Loucy (cell line): Measurements from ENCODE around the gene MUSK.

Source experiments
- H2AFZ ChIP-seq: fragments of 200-600 bp; sonication (generic); 2 replicates; pipeline ENCODE4 v1.6.0; 2016; ENCODE audit warnings: antibody characterized with exemption, mild to moderate bottlenecking, low read length, moderate library complexity
- H3F3A ChIP-seq: fragments of 200-600 bp; 2 replicates; pipeline ENCODE4 v1.6.0; 2016; ENCODE audit warnings: antibody characterized with exemption, low read depth, mild to moderate bottlenecking
- H3K27me3 ChIP-seq: fragments of 200-600 bp; sonication (generic); 2 replicates; pipeline ENCODE4 v1.6.1; 2014; ENCODE audit warnings: low read length, mild to moderate bottlenecking; ENCODE audit not compliant: insufficient read depth, poor library complexity, severe bottlenecking
- H3K36me3 ChIP-seq: fragments of 200-600 bp; sonication (generic); 2 replicates; pipeline ENCODE4 v1.6.1; 2016; ENCODE audit warnings: low read length; ENCODE audit not compliant: insufficient read depth
- H3K4me1 ChIP-seq: fragments of 200-600 bp; sonication (generic); 2 replicates; pipeline ENCODE4 v1.5.1; 2014; ENCODE audit warnings: low read length, mild to moderate bottlenecking; ENCODE audit not compliant: insufficient read depth, poor library complexity, severe bottlenecking
- H3K4me2 ChIP-seq: fragments of 200-600 bp; sonication (generic); 2 replicates; pipeline ENCODE4 v1.6.0; 2014; ENCODE audit warnings: antibody characterized with exemption, low read length, low read depth, mild to moderate bottlenecking; ENCODE audit not compliant: poor library complexity, severe bottlenecking
- H3K4me3 ChIP-seq: fragments of 200-600 bp; sonication (generic); 2 replicates; pipeline ENCODE4 v1.5.1; 2014; ENCODE audit warnings: low read length, mild to moderate bottlenecking, mixed read lengths; ENCODE audit not compliant: poor library complexity, severe bottlenecking
- H3K79me2 ChIP-seq: fragments of 200-600 bp; sonication (generic); 2 replicates; pipeline ENCODE4 v1.6.1; 2014; ENCODE audit warnings: low read length; ENCODE audit not compliant: insufficient read depth
- H3K9ac ChIP-seq: fragments of 200-600 bp; sonication (generic); 2 replicates; pipeline ENCODE4 v1.6.0; 2014; ENCODE audit warnings: mild to moderate bottlenecking, low read depth, low read length, moderate library complexity; ENCODE audit not compliant: poor library complexity, severe bottlenecking
- H3K9me2 ChIP-seq: fragments of 200-600 bp; sonication (generic); replicated peaks from 2 replicates; pipeline ENCODE4 v1.6.1; 2016; ENCODE audit warnings: low read depth, low read length, mixed read lengths
- H3K9me3 ChIP-seq: fragments of 200-600 bp; sonication (generic); 2 replicates; pipeline ENCODE4 v1.6.1; 2014; ENCODE audit warnings: mild to moderate bottlenecking, antibody characterized with exemption, low read length, low read depth; ENCODE audit not compliant: insufficient read depth
- H4K20me1 ChIP-seq: fragments of 200-600 bp; sonication (generic); 2 replicates; pipeline ENCODE4 v1.6.0; 2014; ENCODE audit warnings: antibody characterized with exemption, low read length, mild to moderate bottlenecking; ENCODE audit not compliant: insufficient read depth, poor library complexity, severe bottlenecking
- EZH2phosphoT487 ChIP-seq: fragments of 200-600 bp; IDR thresholded peaks from 2 replicates; pipeline ENCODE4 v1.6.1; 2018; ENCODE audit warnings: antibody characterized with exemption, mild to moderate bottlenecking, moderate library complexity, borderline replicate concordance
- TF ChIP-seq, protein P1 (sequence below): fragments of 200-600 bp; sonication (generic); conservative IDR thresholded peaks from 2 replicates; pipeline ENCODE4 v1.5.1; 2014; ENCODE audit warnings: mild to moderate bottlenecking, antibody characterized with exemption, low read length

The MUSK gene

DNA sequence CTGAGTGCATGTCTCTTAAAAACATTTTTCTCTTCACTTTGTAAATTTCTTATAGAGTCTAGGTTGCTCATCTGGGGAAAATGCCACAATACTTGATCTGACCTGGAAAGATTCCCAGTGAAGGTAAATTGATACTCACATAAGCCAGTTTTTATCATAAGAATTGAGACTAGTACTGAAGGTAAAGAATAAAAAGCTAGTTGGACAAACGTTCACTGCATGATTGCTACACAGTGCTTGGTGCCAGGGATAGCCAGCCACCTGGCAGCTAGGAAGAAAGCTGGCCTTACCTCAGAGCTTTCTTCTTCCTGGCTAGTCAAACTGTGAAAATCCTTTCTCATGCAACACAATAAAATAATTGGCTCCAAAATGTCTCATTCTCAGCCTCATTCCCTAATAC is 77.1 kb downstream of the MUSK start:
- Histone ChIP-seq H3K4me3 (no peak overlapping the region), H3F3A (no peaks in the 10 kb centered on the region), H2AFZ (no peak overlapping the region), H3K4me1 (no peaks in the 10 kb centered on the region), H3K36me3 (no peaks in the 10 kb centered on the region), H3K9ac (no peak overlapping the region), H3K27me3 (no peaks in the 10 kb centered on the region), H3K4me2 (no peak overlapping the region), H3K9me2 (no peaks in the 10 kb centered on the region), H3K79me2 (no peaks in the 10 kb centered on the region), H3K9me3 (no peaks in the 10 kb centered on the region), H4K20me1 (no peaks in the 10 kb centered on the region)
- TF ChIP-seq, protein P1, sequence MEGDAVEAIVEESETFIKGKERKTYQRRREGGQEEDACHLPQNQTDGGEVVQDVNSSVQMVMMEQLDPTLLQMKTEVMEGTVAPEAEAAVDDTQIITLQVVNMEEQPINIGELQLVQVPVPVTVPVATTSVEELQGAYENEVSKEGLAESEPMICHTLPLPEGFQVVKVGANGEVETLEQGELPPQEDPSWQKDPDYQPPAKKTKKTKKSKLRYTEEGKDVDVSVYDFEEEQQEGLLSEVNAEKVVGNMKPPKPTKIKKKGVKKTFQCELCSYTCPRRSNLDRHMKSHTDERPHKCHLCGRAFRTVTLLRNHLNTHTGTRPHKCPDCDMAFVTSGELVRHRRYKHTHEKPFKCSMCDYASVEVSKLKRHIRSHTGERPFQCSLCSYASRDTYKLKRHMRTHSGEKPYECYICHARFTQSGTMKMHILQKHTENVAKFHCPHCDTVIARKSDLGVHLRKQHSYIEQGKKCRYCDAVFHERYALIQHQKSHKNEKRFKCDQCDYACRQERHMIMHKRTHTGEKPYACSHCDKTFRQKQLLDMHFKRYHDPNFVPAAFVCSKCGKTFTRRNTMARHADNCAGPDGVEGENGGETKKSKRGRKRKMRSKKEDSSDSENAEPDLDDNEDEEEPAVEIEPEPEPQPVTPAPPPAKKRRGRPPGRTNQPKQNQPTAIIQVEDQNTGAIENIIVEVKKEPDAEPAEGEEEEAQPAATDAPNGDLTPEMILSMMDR: no peak
- TF ChIP-seq EZH2phosphoT487: no peak

DNA sequence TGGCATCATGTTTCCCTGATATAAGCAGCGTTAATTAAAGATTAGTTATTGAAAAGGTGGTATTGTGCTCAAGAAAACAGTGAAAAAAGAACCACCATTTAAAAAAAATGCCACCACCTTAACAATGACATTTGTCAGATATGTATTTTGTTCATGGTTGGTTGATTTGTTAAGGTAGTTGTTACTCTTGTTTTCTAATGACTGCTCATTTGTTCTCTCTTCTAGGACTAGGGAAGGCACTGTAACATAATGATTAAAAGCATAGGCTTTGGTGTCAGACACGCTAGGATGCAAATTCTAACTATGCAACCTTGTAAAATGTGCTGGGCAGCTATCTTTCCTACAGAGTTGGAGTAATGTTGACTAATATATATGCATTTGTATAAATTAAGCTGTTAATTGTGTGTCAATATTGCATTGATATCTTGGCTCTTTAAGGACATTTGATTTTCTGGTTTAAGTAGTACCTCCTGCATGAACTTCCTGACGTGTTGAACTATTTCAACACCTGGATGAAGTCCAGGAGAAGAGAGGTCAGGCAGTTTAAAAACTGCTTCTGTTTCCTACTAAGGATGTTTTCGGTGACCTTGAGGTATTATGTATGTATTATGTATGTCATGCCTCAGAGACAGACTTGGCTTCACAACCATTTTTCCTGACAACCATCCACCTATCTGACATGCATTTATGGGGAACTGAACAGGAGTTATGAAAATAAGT is 77.8 kb downstream of the MUSK start:
- no peak overlapping the region for H3K4me3 ChIP-seq
- no peaks in the 10 kb centered on the region for H3K9me2 ChIP-seq
- H3K36me3 ChIP-seq: no peaks in the 10 kb centered on the region
- H3K27me3 ChIP-seq: no peaks in the 10 kb centered on the region
- no peak overlapping the region for H3K9ac ChIP-seq
- no peaks in the 10 kb centered on the region for H3K9me3 ChIP-seq
- H2AFZ ChIP-seq: no peak overlapping the region
- no peaks in the 10 kb centered on the region for H3F3A ChIP-seq
- H3K4me2 ChIP-seq: no peak overlapping the region
- TF ChIP-seq, protein P1: no peak
- no peak for TF ChIP-seq EZH2phosphoT487
- no peaks in the 10 kb centered on the region for H3K4me1 ChIP-seq
- no peaks in the 10 kb centered on the region for H3K79me2 ChIP-seq
- no peaks in the 10 kb centered on the region for H4K20me1 ChIP-seq

- no peaks in the 10 kb centered on the region for H3F3A ChIP-seq
- no peaks in the 10 kb centered on the region for H4K20me1 ChIP-seq
- no peaks in the 10 kb centered on the region for H3K36me3 ChIP-seq
- no peak overlapping the region for H3K9ac ChIP-seq
- TF ChIP-seq, protein P1: no peak
- no peak for TF ChIP-seq EZH2phosphoT487
- H3K9me2 ChIP-seq: no peaks in the 10 kb centered on the region
- H3K4me2 ChIP-seq: no peak overlapping the region
- no peak overlapping the region for H2AFZ ChIP-seq
- H3K27me3 ChIP-seq: no peaks in the 10 kb centered on the region
- no peaks in the 10 kb centered on the region for H3K79me2 ChIP-seq
- no peaks in the 10 kb centered on the region for H3K4me1 ChIP-seq
- H3K9me3 ChIP-seq: no peaks in the 10 kb centered on the region
- H3K4me3 ChIP-seq: no peak overlapping the region
Measured at GRCh38 chr9:110748251-110748893, 79.8 kb downstream of the MUSK start.
